Measurements from ENCODE around the gene USP53. TPM values are rescaled to one million over a fixed set of nuclear protein-coding genes. Genes with fewer than 3 reads are reported as not detected.
A peak's percentile ranks its signal among the peaks of the same experiment; 100 is the strongest.

USP53 gene
- 5.2 and 25.9 TPM in 2 replicates for total RNA-seq (2011; cell fraction: chromatin; rRNA removed; ENCODE audit: low replicate concordance)
- total RNA-seq (2011; cell fraction: nucleolus; rRNA removed) = 2.8 and 4.7 TPM in 2 replicates
- total RNA-seq (2011; cell fraction: nucleoplasm; rRNA removed) = 9.2 and 25.1 TPM in 2 replicates
- total RNA-seq (2014; rRNA removed) (7.9 and 8.1 TPM in 2 replicates), total RNA-seq (2014; rRNA removed; fragmentation: Illumina TruSeq; extraction: Trizol) (8.8 and 10.1 TPM in 2 replicates), total RNA-seq (2015; rRNA removed; fragmentation: Illumina TruSeq; extraction: Trizol) (9.3 and 9.6 TPM in 2 replicates), total RNA-seq (2021) (7.4 and 9.4 TPM in 2 replicates), polyA plus RNA-seq (2011; rRNA removed) (7.4 and 9.1 TPM in 2 replicates), polyA plus RNA-seq (2014; fragmentation: Illumina TruSeq; extraction: Trizol) (6.4 and 8.3 TPM in 2 replicates), polyA plus RNA-seq (2014; fragmentation: Nextera tagmentation; extraction: Ambion mirVana) (1 to 10 TPM; 2.9 TPM), polyA plus RNA-seq (2014; rRNA removed) (5.3 and 7.6 TPM in 2 replicates), polyA minus RNA-seq (2011; rRNA and poly(A)+ RNA removed) (15.8 and 20.2 TPM in 2 replicates), Bru-seq, nascent RNA (percentile 69 among the genes with signal in this experiment), BruChase-seq, experiment 1, labeled RNA remaining after a 2-hour chase (percentile 77 among the genes with signal in this experiment), BruChase-seq, experiment 2, labeled RNA remaining after a 6-hour chase (percentile 77 among the genes with signal in this experiment)
- 1.2 and 2.9 TPM in 2 replicates for polyA plus RNA-seq (2011; cell fraction: cytosol; rRNA removed)
- 5.7 and 7.6 TPM in 2 replicates for polyA plus RNA-seq (2011; cell fraction: nucleus; rRNA removed)
- polyA plus RNA-seq (2012) = 4.8 and 6.3 TPM in 2 replicates
- polyA minus RNA-seq (2011; cell fraction: cytosol; rRNA and poly(A)+ RNA removed) = 3.1 and 6.7 TPM in 2 replicates
- 9.4 and 15.2 TPM in 2 replicates for polyA minus RNA-seq (2011; cell fraction: nucleus; rRNA and poly(A)+ RNA removed)
- long read RNA-seq, experiment 1, partial matches to known transcripts = 3 of 13 reads
- long read RNA-seq, experiment 1, other reads (novel, unspliced or antisense) = 10 of 13 reads
- long read RNA-seq, experiment 2, partial matches to known transcripts = 0 of 1 reads
- long read RNA-seq, experiment 2, other reads (novel, unspliced or antisense) = 1 of 1 reads
- long read RNA-seq, experiment 3, partial matches to known transcripts = 0 of 2 reads
- long read RNA-seq, experiment 3, other reads (novel, unspliced or antisense) = 1 of 2 reads

- peak within 1 kb of the TSS; percentile 96 for H2AFZ ChIP-seq (ENCODE audit: low read depth, low read length)
- no peaks in the 10 kb centered on the region for H3K9me3 ChIP-seq (replicated peaks; ENCODE audit: control insufficient read depth, insufficient read depth, low read depth, low read length)
- no peaks in the 10 kb centered on the region for H3K27me3 ChIP-seq (ENCODE audit: control insufficient read depth in 2 of 2, insufficient read depth in 2 of 2, low read length in 2 of 2)
- BruUV-seq (replicated peaks) = no TSS peak
- peak within 1 kb of the TSS; percentile 96 for H3K9ac ChIP-seq (ENCODE audit: insufficient read depth in 1 of 2, low read depth in 2 of 2, low read length in 2 of 2)
- WGBS (ENCODE audit: insufficient coverage, low coverage, missing lambda C conversion rate) = under 1% methylated on average over 35 of the region's 55 CpGs
- H3K79me2 ChIP-seq (ENCODE audit: control insufficient read depth, insufficient read depth, low read length) = peaks cover 22% of the 10 kb centered on the region
- H4K20me1 ChIP-seq (replicated peaks; ENCODE audit: control insufficient read depth, insufficient read depth, low read length) = no peaks in the 10 kb centered on the region
- H3K4me1 ChIP-seq (replicated peaks in 1 of 2; ENCODE audit: control insufficient read depth in 2 of 2, insufficient read depth in 2 of 2, low read length in 2 of 2) = peaks cover 4 to 8% of the 10 kb centered on the region in 2 experiments; a peak in 4 of 5 replicates
- peak within 1 kb of the TSS; percentile 87 for H3K27ac ChIP-seq (ENCODE audit: extremely low read depth, low read depth, low read length)
- peak within 1 kb of the TSS; percentile 95 for H3K4me2 ChIP-seq (ENCODE audit: insufficient read depth, low read length)
- DNase-seq (ENCODE audit: extremely low read depth in 1 of 4, low spot score in 3 of 4) = peak; percentile 97 to 98 (median 97)
- H3K36me3 ChIP-seq (ENCODE audit: control insufficient read depth, insufficient read depth, low read length) = no peaks in the 10 kb centered on the region; the same call in 2 of the 3 replicates
- H3K4me3 ChIP-seq = peak within 1 kb of the TSS; percentile 72
- peak; percentile 92 for FAIRE-seq
- peak; percentile 95 for ATAC-seq
- intact Hi-C loops (cut with micrococcal nuclease) = loop anchor here (1.0 to 5.0 kb wide), 3 partner anchors 74 to 240 kb away; no protein-coding TSS in a partner anchor
- ChIA-PET POLR2A (interaction anchor here (0.6 to 2.2 kb wide), 9 partner anchors 9 to 368 kb away, joined by 3 to 13 read pairs (median 4); a partner anchor contains a TSS), CTCF (ENCODE audit: low intra/inter-chr PET ratio) (no interaction called here)
- in situ Hi-C loops (cut with MboI) = no loop called here
- no peaks in the 10 kb centered on the region for H3K9me1 ChIP-seq (ENCODE audit: control insufficient read depth, insufficient read depth, low read length)
- TF ChIP-seq SAP30 (IDR thresholded peaks at IDR 0.05; ENCODE audit: borderline replicate concordance, insufficient read depth, low read depth, low read length, poor library complexity, severe bottlenecking) (no peak), MTA2 (IDR thresholded peaks at IDR 0.05; ENCODE audit: low read depth) (no peak), CEBPG (CRISPR knock-in tag; IDR thresholded peaks at IDR 0.05) (no peak; the same call in 1 of the 2 replicates), CEBPG (tag; conservative IDR thresholded peaks at IDR 0.05 in 1 of 2, IDR thresholded peaks at IDR 0.05 in 1 of 2) (no peak), IRF1 (CRISPR knock-in tag; IDR thresholded peaks at IDR 0.05; ENCODE audit: borderline replicate concordance) (no peak), MIER1 (IDR thresholded peaks at IDR 0.05; ENCODE audit: low read depth) (no peak), ATF6 (CRISPR knock-in tag; IDR thresholded peaks at IDR 0.05) (peak; percentile 62), ZNF23 (CRISPR knock-in tag; IDR thresholded peaks at IDR 0.05) (no peak), FOXM1 (IDR thresholded peaks at IDR 0.05; ENCODE audit: low read depth) (no peak), FOXM1 (CRISPR knock-in tag; IDR thresholded peaks at IDR 0.05; ENCODE audit: low read depth) (no peak), ZC3H8 (IDR thresholded peaks at IDR 0.05) (no peak), DIDO1 (tag; IDR thresholded peaks at IDR 0.05; ENCODE audit: low read depth) (no peak), ZNF121 (CRISPR knock-in tag; conservative IDR thresholded peaks at IDR 0.05) (no peak)
These were observed at the start of gene USP53 for GRCh38 chr4:119212234-119212963. Gene USP53, plus strand, starts transcription at chr4:119212713. Its CDS starts 27,047 bp downstream, at chr4:119239760.
